ENCODE data around the gene NFIX. TPM values are rescaled to one million over a fixed set of nuclear protein-coding genes. Genes with fewer than 3 reads are reported as not detected.

The NFIX gene
- total and polyA plus RNA-seq, 2 of the 13 experiments (the other 11 are each of a cell fraction or from before 2014, with no cell fraction given), result 3.4 to 5.4 TPM

DNA sequence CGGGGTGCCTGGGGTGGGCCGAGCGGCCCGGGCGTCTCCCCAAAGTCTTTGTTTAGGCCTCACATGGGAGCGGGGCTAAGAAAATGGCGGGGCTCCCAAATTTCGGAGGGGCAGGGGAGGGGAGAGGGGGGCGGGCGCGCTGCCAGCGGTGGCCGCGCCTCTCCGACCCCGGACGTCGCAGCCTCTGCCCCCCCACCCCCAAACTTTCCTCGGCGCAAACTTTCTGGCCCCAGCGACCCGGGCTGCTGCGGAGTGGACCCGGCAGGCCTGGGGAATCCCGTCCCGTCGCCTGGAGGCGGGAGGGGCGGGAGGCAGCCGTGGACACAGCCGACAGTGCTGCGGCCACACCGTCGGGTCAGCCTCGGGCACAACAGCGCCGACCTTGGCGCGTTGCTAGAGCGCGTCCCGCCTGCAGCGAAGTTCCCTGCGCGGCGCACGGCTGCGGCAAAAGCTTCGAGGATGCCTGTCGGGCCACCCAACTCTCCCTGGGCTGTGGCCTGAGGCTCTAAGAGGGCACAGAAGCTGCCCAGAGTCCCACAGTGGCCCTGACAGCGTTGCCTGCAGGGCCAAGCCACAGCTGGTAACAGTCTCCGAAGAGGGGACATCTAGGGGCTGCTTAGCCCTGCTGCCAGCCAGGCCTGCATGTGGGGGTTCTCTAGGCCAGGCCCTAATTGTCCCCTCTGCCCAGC is 1.3 kb downstream of the NFIX start (continued):
- TF ChIP-seq, protein P1, sequence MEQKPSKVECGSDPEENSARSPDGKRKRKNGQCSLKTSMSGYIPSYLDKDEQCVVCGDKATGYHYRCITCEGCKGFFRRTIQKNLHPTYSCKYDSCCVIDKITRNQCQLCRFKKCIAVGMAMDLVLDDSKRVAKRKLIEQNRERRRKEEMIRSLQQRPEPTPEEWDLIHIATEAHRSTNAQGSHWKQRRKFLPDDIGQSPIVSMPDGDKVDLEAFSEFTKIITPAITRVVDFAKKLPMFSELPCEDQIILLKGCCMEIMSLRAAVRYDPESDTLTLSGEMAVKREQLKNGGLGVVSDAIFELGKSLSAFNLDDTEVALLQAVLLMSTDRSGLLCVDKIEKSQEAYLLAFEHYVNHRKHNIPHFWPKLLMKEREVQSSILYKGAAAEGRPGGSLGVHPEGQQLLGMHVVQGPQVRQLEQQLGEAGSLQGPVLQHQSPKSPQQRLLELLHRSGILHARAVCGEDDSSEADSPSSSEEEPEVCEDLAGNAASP (CRISPR knock-in tag; IDR thresholded peaks at IDR 0.05; ENCODE audit: borderline replicate concordance), result peak; percentile 69; the same call in 1 of the 2 replicates
- TF ChIP-seq, protein P2, sequence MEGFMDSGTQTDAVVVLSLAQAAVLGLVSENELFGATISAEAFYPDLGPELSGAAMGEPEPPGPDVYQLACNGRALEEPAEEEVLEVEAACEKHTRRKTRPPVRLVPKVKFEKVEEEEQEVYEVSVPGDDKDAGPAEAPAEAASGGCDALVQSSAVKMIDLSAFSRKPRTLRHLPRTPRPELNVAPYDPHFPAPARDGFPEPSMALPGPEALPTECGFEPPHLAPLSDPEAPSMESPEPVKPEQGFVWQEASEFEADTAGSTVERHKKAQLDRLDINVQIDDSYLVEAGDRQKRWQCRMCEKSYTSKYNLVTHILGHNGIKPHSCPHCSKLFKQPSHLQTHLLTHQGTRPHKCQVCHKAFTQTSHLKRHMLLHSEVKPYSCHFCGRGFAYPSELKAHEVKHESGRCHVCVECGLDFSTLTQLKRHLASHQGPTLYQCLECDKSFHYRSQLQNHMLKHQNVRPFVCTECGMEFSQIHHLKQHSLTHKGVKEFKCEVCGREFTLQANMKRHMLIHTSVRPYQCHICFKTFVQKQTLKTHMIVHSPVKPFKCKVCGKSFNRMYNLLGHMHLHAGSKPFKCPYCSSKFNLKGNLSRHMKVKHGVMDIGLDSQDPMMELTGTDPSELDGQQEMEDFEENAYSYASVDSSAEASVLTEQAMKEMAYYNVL (CRISPR knock-in tag; IDR thresholded peaks at IDR 0.05; ENCODE audit: borderline replicate concordance), result no peak
- TF ChIP-seq, protein P3, sequence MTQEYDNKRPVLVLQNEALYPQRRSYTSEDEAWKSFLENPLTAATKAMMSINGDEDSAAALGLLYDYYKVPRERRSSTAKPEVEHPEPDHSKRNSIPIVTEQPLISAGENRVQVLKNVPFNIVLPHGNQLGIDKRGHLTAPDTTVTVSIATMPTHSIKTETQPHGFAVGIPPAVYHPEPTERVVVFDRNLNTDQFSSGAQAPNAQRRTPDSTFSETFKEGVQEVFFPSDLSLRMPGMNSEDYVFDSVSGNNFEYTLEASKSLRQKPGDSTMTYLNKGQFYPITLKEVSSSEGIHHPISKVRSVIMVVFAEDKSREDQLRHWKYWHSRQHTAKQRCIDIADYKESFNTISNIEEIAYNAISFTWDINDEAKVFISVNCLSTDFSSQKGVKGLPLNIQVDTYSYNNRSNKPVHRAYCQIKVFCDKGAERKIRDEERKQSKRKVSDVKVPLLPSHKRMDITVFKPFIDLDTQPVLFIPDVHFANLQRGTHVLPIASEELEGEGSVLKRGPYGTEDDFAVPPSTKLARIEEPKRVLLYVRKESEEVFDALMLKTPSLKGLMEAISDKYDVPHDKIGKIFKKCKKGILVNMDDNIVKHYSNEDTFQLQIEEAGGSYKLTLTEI (CRISPR knock-in tag; conservative IDR thresholded peaks at IDR 0.05), result no peak
- TF ChIP-seq ONECUT2 (CRISPR knock-in tag; IDR thresholded peaks at IDR 0.05) (no peak), YEATS2 (CRISPR knock-in tag; IDR thresholded peaks at IDR 0.05; ENCODE audit: borderline replicate concordance) (no peak), KDM6A (CRISPR knock-in tag; IDR thresholded peaks at IDR 0.05; ENCODE audit: low read depth) (no peak), HMGA1 (CRISPR knock-in tag; conservative IDR thresholded peaks at IDR 0.05) (no peak), ZFP36L2 (CRISPR knock-in tag; IDR thresholded peaks at IDR 0.05) (no peak)
- TF ChIP-seq, protein P4, sequence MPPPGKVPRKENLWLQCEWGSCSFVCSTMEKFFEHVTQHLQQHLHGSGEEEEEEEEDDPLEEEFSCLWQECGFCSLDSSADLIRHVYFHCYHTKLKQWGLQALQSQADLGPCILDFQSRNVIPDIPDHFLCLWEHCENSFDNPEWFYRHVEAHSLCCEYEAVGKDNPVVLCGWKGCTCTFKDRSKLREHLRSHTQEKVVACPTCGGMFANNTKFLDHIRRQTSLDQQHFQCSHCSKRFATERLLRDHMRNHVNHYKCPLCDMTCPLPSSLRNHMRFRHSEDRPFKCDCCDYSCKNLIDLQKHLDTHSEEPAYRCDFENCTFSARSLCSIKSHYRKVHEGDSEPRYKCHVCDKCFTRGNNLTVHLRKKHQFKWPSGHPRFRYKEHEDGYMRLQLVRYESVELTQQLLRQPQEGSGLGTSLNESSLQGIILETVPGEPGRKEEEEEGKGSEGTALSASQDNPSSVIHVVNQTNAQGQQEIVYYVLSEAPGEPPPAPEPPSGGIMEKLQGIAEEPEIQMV (CRISPR knock-in tag; IDR thresholded peaks at IDR 0.05; ENCODE audit: low read depth), result no peak
- TF ChIP-seq, protein P5, sequence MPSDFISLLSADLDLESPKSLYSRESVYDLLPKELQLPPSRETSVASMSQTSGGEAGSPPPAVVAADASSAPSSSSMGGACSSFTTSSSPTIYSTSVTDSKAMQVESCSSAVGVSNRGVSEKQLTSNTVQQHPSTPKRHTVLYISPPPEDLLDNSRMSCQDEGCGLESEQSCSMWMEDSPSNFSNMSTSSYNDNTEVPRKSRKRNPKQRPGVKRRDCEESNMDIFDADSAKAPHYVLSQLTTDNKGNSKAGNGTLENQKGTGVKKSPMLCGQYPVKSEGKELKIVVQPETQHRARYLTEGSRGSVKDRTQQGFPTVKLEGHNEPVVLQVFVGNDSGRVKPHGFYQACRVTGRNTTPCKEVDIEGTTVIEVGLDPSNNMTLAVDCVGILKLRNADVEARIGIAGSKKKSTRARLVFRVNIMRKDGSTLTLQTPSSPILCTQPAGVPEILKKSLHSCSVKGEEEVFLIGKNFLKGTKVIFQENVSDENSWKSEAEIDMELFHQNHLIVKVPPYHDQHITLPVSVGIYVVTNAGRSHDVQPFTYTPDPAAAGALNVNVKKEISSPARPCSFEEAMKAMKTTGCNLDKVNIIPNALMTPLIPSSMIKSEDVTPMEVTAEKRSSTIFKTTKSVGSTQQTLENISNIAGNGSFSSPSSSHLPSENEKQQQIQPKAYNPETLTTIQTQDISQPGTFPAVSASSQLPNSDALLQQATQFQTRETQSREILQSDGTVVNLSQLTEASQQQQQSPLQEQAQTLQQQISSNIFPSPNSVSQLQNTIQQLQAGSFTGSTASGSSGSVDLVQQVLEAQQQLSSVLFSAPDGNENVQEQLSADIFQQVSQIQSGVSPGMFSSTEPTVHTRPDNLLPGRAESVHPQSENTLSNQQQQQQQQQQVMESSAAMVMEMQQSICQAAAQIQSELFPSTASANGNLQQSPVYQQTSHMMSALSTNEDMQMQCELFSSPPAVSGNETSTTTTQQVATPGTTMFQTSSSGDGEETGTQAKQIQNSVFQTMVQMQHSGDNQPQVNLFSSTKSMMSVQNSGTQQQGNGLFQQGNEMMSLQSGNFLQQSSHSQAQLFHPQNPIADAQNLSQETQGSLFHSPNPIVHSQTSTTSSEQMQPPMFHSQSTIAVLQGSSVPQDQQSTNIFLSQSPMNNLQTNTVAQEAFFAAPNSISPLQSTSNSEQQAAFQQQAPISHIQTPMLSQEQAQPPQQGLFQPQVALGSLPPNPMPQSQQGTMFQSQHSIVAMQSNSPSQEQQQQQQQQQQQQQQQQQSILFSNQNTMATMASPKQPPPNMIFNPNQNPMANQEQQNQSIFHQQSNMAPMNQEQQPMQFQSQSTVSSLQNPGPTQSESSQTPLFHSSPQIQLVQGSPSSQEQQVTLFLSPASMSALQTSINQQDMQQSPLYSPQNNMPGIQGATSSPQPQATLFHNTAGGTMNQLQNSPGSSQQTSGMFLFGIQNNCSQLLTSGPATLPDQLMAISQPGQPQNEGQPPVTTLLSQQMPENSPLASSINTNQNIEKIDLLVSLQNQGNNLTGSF (CRISPR knock-in tag; IDR thresholded peaks at IDR 0.05), result no peak
- TF ChIP-seq, protein P6, sequence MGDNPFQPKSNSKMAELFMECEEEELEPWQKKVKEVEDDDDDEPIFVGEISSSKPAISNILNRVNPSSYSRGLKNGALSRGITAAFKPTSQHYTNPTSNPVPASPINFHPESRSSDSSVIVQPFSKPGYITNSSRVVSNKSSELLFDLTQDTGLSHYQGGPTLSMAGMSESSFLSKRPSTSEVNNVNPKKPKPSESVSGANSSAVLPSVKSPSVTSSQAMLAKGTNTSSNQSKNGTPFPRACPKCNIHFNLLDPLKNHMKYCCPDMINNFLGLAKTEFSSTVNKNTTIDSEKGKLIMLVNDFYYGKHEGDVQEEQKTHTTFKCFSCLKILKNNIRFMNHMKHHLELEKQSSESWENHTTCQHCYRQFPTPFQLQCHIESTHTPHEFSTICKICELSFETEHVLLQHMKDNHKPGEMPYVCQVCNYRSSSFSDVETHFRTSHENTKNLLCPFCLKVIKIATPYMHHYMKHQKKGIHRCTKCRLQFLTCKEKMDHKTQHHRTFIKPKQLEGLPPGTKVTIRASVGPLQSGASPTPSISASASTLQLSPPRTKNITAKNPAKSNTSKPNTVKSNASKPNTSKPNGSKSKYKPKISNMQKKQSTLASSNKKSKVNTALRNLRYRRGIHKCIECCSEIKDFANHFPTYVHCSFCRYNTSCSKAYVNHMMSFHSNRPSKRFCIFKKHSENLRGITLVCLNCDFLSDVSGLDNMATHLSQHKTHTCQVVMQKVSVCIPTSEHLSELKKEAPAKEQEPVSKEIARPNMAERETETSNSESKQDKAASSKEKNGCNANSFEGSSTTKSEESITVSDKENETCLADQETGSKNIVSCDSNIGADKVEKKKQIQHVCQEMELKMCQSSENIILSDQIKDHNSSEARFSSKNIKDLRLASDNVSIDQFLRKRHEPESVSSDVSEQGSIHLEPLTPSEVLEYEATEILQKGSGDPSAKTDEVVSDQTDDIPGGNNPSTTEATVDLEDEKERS (CRISPR knock-in tag; IDR thresholded peaks at IDR 0.05), result no peak
- TF ChIP-seq, protein P7, sequence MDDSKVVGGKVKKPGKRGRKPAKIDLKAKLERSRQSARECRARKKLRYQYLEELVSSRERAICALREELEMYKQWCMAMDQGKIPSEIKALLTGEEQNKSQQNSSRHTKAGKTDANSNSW (CRISPR knock-in tag; IDR thresholded peaks at IDR 0.05; ENCODE audit: borderline replicate concordance), result no peak
